AG04449 (cell line): Measurements from ENCODE around the gene HS6ST1.

ENCODE experiments used
- CTCF ChIA-PET: fragments of 350-600 bp; formaldehyde crosslinking; extraction: SDS; loops from one replicate; lab custom pipeline; 2021; ENCODE audit warnings: antibody characterized with exemption; lab: Yijun Ruan, JAX
- POLR2A ChIA-PET: fragments of 400-600, 350-600 bp; formaldehyde crosslinking; extraction: SDS; loops from one replicate; lab custom pipeline; 2020; ENCODE audit warnings: antibody characterized with exemption, inconsistent platforms; lab: Yijun Ruan, JAX
- DNase-seq: peaks from one replicate; pipeline ENCODE4 v3.0.0-alpha.2; 2010; ENCODE audit warnings: low read depth, low spot score
- H3K4me3 ChIP-seq: 2 replicates; pipeline ENCODE4 v1.5.1; 2011; ENCODE audit warnings: low read depth, mild to moderate bottlenecking, control low read depth, low read length
- CTCF ChIP-seq: IDR thresholded peaks from one replicate; pipeline ENCODE4 v1.5.1; 2011; ENCODE audit warnings: mild to moderate bottlenecking, moderate library complexity, low read length, control low read depth, inconsistent platforms; ENCODE audit not compliant: insufficient read depth; ENCODE audit errors: missing control alignments

The HS6ST1 gene

GRCh38 chr2:128302011-128302743 is 16.5 kb downstream of the HS6ST1 start:
- H3K4me3 ChIP-seq, result no peak overlapping the region
- ChIA-PET CTCF (interaction anchor here (0.5 to 1.7 kb wide), 6 partner anchors 14 to 1548 kb away, joined by 3 to 4 read pairs (median 3); no protein-coding TSS in a partner anchor), POLR2A (interaction anchor here (1.4 kb wide), 1 partner anchor 261 kb away, joined by 3 read pairs; no protein-coding TSS in a partner anchor)
- TF ChIP-seq CTCF, result no peak
- no peak for DNase-seq

GRCh38 chr2:128301501-128301966 is 17.1 kb downstream of the HS6ST1 start:
- CTCF ChIA-PET, result interaction anchor here (1.0 to 1.7 kb wide), 5 partner anchors 31 to 1549 kb away, joined by 3 to 4 read pairs (median 4); no protein-coding TSS in a partner anchor
- no peak overlapping the region for H3K4me3 ChIP-seq
- POLR2A ChIA-PET, result interaction anchor here (0.7 to 1.4 kb wide), 5 partner anchors 8 to 262 kb away, joined by 3 read pairs; no protein-coding TSS in a partner anchor
- no peak for TF ChIP-seq CTCF
- DNase-seq, result peak; percentile 96

- POLR2A ChIA-PET, result interaction anchor here (0.7 to 1.4 kb wide), 5 partner anchors 8 to 262 kb away, joined by 3 read pairs; no protein-coding TSS in a partner anchor
- CTCF ChIA-PET, result interaction anchor here (0.5 to 1.7 kb wide), 5 partner anchors 31 to 1552 kb away, joined by 3 to 4 read pairs (median 4); no protein-coding TSS in a partner anchor
Observed at GRCh38 chr2:128301021-128301420, 17.6 kb downstream of the HS6ST1 start.

GRCh38 chr2:128300151-128301020 is 18.3 kb downstream of the HS6ST1 start:
- no peak overlapping the region for H3K4me3 ChIP-seq
- no peak for TF ChIP-seq CTCF
- POLR2A ChIA-PET, result interaction anchor here (1.2 to 1.4 kb wide), 3 partner anchors 64 to 263 kb away, joined by 3 read pairs; no protein-coding TSS in a partner anchor
- DNase-seq, result no peak
- CTCF ChIA-PET, result interaction anchor here (0.5 to 1.7 kb wide), 5 partner anchors 30 to 1552 kb away, joined by 3 to 4 read pairs (median 4); no protein-coding TSS in a partner anchor

More at GRCh38 chr2:128301021-128301420, 17.6 kb downstream of the HS6ST1 start:
- H3K4me3 ChIP-seq, result no peak overlapping the region; the same call in 1 of the 2 replicates
- DNase-seq, result no peak
- no peak for TF ChIP-seq CTCF

- POLR2A ChIA-PET, result no interaction called here
- CTCF ChIA-PET, result no interaction called here
- no peak for TF ChIP-seq CTCF
- DNase-seq, result no peak
- no peak overlapping the region for H3K4me3 ChIP-seq
Observed at GRCh38 chr2:128299628-128300027, 19.0 kb downstream of the HS6ST1 start.
